Fibroblast of lung (primary cell): ENCODE results near the gene TTYH2. TPM values are rescaled to one million over a fixed set of nuclear protein-coding genes. Genes with fewer than 3 reads are reported as not detected.
"Not testable (repeated sequence)": the region's sequence is repeated elsewhere in the genome, so short reads cannot be mapped to it uniquely, and the experiment has no call there.

ENCODE experiments used
- DNase-seq, 2 donors: peaks; one replicate each; pipeline versions ENCODE4 v3.0.0 to v3.0.0-alpha.2; 2010; ENCODE audit warnings: low read depth in 2 of 2
- H2AFZ ChIP-seq: 2 replicates; pipeline ENCODE4 v1.5.1; 2012; ENCODE audit warnings: low read length, control low read depth, inconsistent platforms
- H3K27ac ChIP-seq: 2 replicates; pipeline ENCODE4 v1.5.1; 2011; ENCODE audit warnings: low read length, control low read depth; ENCODE audit not compliant: insufficient read depth
- H3K27me3 ChIP-seq: 2 replicates; pipeline ENCODE4 v1.5.1; 2011; ENCODE audit warnings: mild to moderate bottlenecking, low read length; ENCODE audit not compliant: control insufficient read depth, insufficient read depth
- H3K36me3 ChIP-seq: 2 replicates; pipeline ENCODE4 v1.5.1; 2011; ENCODE audit warnings: low read length; ENCODE audit not compliant: control insufficient read depth, insufficient read depth
- H3K4me1 ChIP-seq: 2 replicates; pipeline ENCODE4 v1.5.1; 2011; ENCODE audit warnings: low read length; ENCODE audit not compliant: control insufficient read depth, insufficient read depth; ENCODE audit errors: extremely low read depth
- H3K4me2 ChIP-seq: 2 replicates; pipeline ENCODE4 v1.5.1; 2011; ENCODE audit warnings: low read length, control low read depth; ENCODE audit not compliant: insufficient read depth; ENCODE audit errors: extremely low read depth
- H3K4me3 ChIP-seq, 4 experiments: fragments of 200-600 bp in 1 of 4; sonication (generic) in 1 of 4; replicated peaks in 1 of 4; 2 replicates each; pipeline ENCODE4 v1.5.1; 2011 to 2016; ENCODE audit warnings: low read length in 4 of 4, low read depth in 3 of 4, mild to moderate bottlenecking in 3 of 4, control low read depth in 2 of 4, inconsistent platforms in 1 of 4, mixed read lengths in 1 of 4; ENCODE audit not compliant: insufficient read depth in 1 of 4; ENCODE audit errors: control extremely low read depth in 1 of 4
- H3K79me2 ChIP-seq: 2 replicates; pipeline ENCODE4 v1.5.1; 2012; ENCODE audit warnings: mild to moderate bottlenecking, low read length, inconsistent platforms; ENCODE audit not compliant: control insufficient read depth, insufficient read depth
- H3K9ac ChIP-seq: 2 replicates; pipeline ENCODE4 v1.5.1; 2011; ENCODE audit warnings: mild to moderate bottlenecking, low read length, control low read depth; ENCODE audit not compliant: insufficient read depth
- H3K9me3 ChIP-seq: 2 replicates; pipeline ENCODE4 v1.5.1; 2012; ENCODE audit warnings: low read depth, low read length; ENCODE audit not compliant: control insufficient read depth, insufficient read depth
- H4K20me1 ChIP-seq: 2 replicates; pipeline ENCODE4 v1.5.1; 2011; ENCODE audit warnings: low read length; ENCODE audit not compliant: control insufficient read depth, insufficient read depth; ENCODE audit errors: extremely low read depth
- CTCF ChIP-seq, 2 donors: IDR thresholded peaks in 1 of 2; conservative IDR thresholded peaks in 1 of 2; 1 replicate in 1 of 2; 2 replicates in 1 of 2; pipeline ENCODE4 v1.5.1; 2011 to 2012; ENCODE audit warnings: low read length in 2 of 2, control low read depth in 1 of 2, inconsistent platforms in 1 of 2, low read depth in 1 of 2, mild to moderate bottlenecking in 1 of 2
- EZH2 ChIP-seq: IDR thresholded peaks from 2 replicates; pipeline ENCODE4 v1.5.1; 2012; ENCODE audit warnings: low read length, control low read depth, mild to moderate bottlenecking; ENCODE audit errors: missing control alignments
- polyA plus RNA-seq, 2 donors: library from polyadenylated mRNA; depleted of rRNA in 1 of 2; stranded (reverse) in 1 of 2; unstranded in 1 of 2; fragments of >200 nt; gene quantifications; 2 replicates each; pipeline ENCODE4 v1.2.1, GENCODE V29; 2011 to 2012; ENCODE audit warnings: missing spikeins in 1 of 2
- total RNA-seq: library from RNA; depleted of rRNA; stranded (reverse); fragments of >200 nt; gene quantifications from 2 replicates; pipeline ENCODE4 v1.2.1, GENCODE V29; 2014

TTYH2 gene
- total and polyA plus RNA-seq, 2 donors (not counting 1 experiment from before 2014, with no cell fraction given): 0.99 to 1.2 TPM

DNA sequence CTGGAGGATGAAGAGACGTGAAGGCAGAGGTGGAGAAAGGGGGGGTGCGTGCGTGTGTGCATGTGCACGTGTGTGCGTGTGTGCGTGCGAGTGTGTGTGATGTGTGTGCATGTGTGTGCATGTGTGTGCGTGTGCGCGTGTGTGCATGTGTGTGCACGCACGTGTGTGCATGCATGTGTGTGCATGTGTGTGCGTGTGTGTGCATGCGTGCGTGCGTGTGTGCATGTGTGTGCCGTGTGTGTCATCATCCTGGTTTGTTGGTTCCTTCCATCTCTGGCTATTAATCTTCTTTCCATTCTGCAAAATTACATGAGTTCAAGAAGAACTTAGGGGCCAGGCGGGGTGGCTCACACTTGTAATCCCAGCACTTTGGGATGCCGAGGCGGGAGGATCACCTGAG lies 26.9 kb upstream of the TTYH2 start:
- Histone ChIP-seq H3K9ac (no peak overlapping the region), H3K4me3 (no peak overlapping the region), H3K4me1 (no peaks in the 10 kb centered on the region), H3K27ac (no peak overlapping the region), H4K20me1 (no peaks in the 10 kb centered on the region), H3K36me3 (no peaks in the 10 kb centered on the region), H3K27me3 (no peaks in the 10 kb centered on the region), H3K79me2 (no peaks in the 10 kb centered on the region), H3K9me3 (no peaks in the 10 kb centered on the region), H3K4me2 (no peak overlapping the region), H2AFZ (no peak overlapping the region)
- TF ChIP-seq EZH2: no peak
- TF ChIP-seq CTCF (conservative IDR thresholded peaks at IDR 0.05 in 1 of 2, IDR thresholded peaks at IDR 0.05 in 1 of 2; ENCODE audit: low read depth in 1 of 2, low read length in 2 of 2): no peak
- no peak for DNase-seq

- Histone ChIP-seq H3K79me2 (no peaks in the 10 kb centered on the region), H3K9ac (no peak overlapping the region), H2AFZ (no peak overlapping the region), H3K9me3 (no peaks in the 10 kb centered on the region), H3K4me1 (no peaks in the 10 kb centered on the region), H3K4me2 (no peak overlapping the region), H3K27ac (no peak overlapping the region), H3K27me3 (no peaks in the 10 kb centered on the region), H3K36me3 (no peaks in the 10 kb centered on the region), H3K4me3 (no peak overlapping the region), H4K20me1 (no peaks in the 10 kb centered on the region)
- TF ChIP-seq CTCF (conservative IDR thresholded peaks at IDR 0.05 in 1 of 2, IDR thresholded peaks at IDR 0.05 in 1 of 2; ENCODE audit: low read depth in 1 of 2, low read length in 2 of 2) (no peak), EZH2 (no peak)
- DNase-seq: no peak
These were observed 25.6 kb upstream of the TTYH2 start for GRCh38 chr17:74187761-74188160.

- H3K27ac ChIP-seq, H3K4me2 ChIP-seq, H4K20me1 ChIP-seq, H3K27me3 ChIP-seq, H3K9ac ChIP-seq, H3K4me3 ChIP-seq, H3K4me1 ChIP-seq, DNase-seq, H3K36me3 ChIP-seq, H2AFZ ChIP-seq, H3K79me2 ChIP-seq, H3K9me3 ChIP-seq: not testable (repeated sequence)
These were observed 24.7 kb upstream of the TTYH2 start for GRCh38 chr17:74188687-74189086.

DNA sequence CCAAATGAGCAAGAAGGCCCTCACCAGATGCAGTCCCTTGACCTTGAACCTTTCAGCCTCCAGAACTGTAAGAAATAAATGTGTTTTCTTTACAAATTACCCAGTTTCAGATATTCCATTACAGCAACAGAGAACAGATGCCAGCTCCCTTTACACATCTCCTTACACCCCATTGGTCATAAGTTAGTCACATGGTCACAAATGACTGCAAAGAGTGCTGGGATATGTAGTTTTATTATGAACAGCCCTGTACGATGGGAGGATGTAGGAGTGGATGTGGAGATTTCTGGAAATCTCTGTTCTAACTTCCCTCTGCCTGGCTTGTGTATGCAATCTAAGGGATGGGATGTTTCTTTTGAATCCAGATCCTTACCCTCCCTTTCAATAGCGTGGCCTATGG lies 23.2 kb upstream of the TTYH2 start:
- Histone ChIP-seq H3K9me3 (no peaks in the 10 kb centered on the region), H3K4me2 (no peak overlapping the region), H3K79me2 (no peaks in the 10 kb centered on the region), H3K4me1 (no peaks in the 10 kb centered on the region), H3K9ac (no peak overlapping the region), H3K4me3 (no peak overlapping the region), H2AFZ (no peak overlapping the region), H3K36me3 (no peaks in the 10 kb centered on the region), H4K20me1 (no peaks in the 10 kb centered on the region), H3K27ac (no peak overlapping the region), H3K27me3 (no peaks in the 10 kb centered on the region)
- DNase-seq: peak; percentile 51 to 72
- TF ChIP-seq CTCF (conservative IDR thresholded peaks at IDR 0.05 in 1 of 2, IDR thresholded peaks at IDR 0.05 in 1 of 2; ENCODE audit: low read depth in 1 of 2, low read length in 2 of 2) (no peak), EZH2 (no peak)
